Cerebellar cortex (tissue), 1 donor: ENCODE measurements around the gene KIF6.

ENCODE experiments used
- DNase-seq: peaks from one replicate; pipeline ENCODE4 v3.0.0-alpha.2; 2015; ENCODE audit warnings: low spot score

Gene KIF6

DNA sequence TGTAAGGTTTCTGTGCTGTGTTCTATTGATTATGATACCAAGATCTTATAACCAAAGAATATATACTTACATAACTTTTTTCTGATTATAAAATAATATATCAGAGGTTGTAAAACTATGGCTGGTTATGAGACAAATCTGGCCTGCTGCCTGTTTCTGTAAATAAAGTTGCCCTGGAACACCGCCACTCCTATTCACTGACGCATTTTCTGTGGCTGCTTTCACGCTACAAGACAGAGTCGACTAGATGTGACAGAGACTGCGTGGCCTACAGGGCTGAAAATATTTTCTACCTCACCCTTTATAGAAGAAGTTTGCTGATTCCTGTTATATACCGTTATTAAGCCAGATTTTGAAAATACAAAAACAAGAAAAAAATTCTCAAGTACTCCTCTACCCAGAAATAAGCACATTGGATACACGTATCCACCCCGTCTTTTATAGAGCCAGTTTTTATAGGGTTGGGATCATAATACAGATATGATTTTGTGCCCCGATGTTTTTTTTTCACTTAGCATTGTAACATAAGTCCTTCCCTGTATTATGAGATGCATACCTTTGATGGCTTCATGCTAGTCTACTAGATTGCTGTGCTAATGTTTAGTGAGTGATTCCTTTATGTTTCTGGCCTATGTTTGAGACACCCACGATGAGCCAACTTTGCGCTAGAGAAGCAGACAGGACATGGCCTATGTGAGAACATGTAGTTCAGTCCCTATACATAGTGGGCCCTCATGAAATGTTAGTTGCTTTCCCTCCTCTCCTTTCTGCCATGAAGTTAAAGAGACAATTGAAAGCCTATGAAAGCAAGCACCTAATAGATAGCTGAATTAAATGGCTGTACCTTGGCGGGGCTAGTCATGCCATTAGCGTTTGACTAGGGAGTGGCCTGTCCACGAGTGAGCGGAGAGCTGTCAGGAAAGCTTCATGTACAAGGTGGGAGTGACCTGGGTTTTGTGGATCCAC, 304.6 kb downstream of the KIF6 start:
- DNase-seq: no peak

DNA sequence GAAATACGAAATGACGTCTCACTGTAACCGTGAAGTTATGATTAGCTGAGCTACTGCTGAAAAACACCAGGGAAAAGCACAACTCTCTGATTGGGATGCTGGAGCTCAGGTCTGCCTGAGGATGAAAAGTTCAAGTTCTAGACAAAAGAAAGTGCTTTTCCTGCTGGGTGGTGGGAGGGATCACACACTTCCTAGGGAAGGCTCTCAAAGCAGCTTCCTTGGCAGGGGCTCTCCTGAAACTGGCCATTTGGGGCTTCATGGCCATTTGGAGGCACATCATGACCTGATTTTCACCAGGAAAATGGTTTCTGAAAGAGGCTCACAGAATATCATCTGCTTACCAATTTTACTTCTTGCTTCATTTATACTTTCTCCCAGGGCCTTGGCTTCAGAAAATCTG, 305.6 kb downstream of the KIF6 start:
- DNase-seq: peak; percentile 61

DNA sequence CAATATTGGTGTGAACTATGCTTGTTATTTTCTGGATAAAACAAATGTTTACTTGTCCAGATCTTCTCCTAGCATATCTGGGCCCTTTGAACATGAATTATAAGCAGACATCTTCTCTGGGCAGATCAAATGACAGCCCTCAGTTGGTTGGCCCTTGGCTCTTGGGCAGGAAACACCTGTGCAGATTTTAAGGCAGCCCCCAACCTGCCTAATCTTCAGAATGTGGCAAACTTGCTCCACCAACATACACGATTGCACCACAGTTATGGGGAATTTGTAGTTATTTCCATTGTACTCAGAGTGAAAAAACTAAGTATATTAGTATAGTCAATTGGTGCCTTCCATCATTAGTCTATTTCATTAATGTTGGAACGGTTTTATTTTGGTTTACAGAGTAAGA, 307.8 kb downstream of the KIF6 start:
- no peak for DNase-seq

DNA sequence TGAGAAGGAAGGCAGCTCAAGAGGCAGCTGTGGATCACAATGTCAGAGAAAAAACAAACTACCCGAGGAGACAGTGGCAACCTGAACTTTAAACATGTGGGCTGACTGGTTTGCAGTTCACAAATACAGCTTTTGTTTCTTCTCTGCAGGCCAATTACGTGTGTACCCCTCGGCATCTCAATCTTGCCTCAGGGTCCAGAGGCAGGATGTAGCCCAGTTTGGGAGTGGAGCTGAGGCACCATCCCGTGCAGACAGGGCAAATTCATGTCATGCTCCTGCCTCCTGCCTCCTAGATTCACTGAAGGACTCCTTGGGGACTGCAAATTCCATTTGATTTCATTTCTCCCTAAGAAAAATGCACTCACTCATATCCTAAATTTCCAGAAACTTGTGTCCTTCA, 308.5 kb downstream of the KIF6 start:
- DNase-seq: no peak

DNA sequence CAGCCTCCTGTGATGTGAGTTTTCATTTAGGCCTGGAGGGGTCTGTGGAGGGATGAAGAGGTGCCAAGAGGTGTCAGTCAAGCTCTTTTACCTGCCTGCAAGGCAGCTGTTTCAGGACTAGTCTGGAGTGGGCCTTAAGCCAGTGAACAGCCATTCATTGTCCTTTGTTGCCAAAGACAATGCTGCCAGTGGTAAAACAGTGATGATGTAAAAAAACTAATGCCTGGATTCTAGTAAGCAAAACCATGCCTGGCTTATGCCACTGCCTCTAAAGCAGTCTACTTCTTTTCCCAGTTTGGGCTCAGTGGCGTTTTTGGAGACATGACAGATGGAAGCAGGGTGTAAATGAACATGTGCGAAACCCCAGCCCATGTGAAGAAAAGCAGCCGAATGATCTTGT, 309.2 kb downstream of the KIF6 start:
- DNase-seq: no peak

DNA sequence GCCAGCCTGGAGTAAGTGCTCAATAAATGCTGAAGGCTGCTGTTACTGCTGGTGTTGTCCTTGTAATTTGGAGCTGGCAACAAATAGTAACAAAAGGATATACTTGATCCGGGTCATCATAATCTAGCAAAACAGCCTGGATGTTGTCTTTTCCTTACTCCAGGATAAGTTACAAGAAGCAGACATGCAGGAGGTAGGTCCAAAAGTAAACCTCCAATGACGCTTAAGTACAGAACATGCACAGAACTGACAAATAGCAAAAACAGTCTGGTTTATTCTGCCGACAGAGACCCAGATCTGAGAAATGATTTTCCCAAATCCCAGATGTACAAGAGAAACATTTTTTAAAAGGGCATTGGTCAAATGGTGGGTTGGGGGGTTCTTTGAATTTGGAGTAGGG, 309.7 kb downstream of the KIF6 start:
- no peak for DNase-seq

DNA sequence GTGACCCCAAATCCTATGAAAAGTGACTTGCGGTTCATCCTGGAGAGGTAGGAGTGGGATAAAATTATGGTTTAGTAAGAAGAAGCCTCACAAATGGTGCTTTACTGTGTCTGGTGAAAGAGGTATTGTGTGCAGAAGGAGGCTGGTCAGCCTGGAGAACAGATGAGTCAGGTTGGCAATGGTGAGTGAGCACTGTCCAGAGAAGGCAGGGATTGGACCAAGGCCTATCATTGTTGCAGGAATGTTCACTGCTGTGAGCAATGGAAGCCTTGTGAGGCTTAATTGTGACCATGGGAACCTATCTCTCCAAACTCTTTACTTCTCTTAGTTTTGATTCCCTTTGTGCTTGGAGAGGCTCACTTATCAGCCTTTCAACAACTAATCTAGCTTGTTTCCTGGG, 313.7 kb downstream of the KIF6 start:
- no peak for DNase-seq

DNA sequence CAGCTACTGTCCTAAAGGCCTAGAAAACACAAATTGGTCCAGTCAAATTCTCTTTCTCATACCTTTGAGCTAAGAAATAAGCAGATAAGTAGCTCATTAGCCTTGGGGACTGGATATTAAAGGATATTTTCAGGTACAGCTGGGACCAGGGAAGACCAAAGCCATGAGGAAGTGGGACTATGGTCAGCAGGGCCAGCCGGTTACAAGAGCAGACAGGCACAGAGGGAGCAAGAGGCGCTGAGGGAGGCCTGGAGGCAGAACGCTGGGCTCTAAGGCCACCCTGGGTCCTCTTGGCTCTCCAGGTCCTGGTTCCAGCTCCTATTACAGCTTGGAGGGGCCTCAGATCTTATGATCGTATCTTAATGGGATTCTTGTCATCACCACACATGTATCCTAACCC, 314.2 kb downstream of the KIF6 start:
- DNase-seq: no peak

DNA sequence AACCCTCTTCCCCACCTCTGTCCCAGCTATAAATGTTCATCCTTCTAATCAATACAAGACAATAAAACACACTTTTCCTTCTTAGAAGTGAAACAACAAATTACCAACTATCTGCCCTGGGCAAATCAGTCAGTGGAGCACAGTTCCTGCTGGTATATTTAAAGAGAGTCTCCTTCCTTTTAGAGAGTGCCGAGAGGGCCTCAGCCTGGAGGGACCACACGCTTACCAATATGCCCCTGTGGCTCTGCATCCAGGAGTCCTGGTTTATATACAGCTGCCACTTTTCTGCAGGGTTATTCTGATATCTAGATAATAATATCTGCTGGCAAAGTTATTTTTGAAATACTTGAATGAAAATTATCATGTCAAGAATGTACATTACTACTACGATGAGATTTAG, 315.3 kb downstream of the KIF6 start:
- DNase-seq: no peak

DNA sequence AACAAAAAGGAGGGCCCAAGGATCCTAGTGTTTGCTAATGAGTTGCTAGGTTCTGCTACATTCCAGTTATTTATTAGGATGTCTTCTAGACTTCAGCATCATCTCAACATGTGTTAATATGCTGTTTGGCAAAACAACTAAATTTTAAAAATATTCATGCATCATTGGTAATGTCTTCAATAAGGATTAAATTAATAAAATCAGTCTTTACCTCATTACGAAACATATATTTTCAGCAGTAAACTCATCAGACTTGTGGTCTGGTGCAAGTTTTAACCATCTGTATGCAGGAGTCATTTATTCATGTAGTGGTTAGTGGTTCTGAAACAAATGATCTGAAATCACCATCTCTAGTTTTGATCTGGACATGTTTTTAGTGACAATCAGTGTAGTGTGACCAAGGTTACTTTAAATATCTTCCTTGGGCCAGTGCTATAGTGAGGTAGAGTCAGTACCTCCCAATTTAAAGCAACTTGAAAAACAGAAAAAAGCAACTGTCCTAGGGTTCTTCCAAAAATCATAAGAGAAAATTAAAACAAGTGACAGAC, 317.7 kb downstream of the KIF6 start:
- no peak for DNase-seq

DNA sequence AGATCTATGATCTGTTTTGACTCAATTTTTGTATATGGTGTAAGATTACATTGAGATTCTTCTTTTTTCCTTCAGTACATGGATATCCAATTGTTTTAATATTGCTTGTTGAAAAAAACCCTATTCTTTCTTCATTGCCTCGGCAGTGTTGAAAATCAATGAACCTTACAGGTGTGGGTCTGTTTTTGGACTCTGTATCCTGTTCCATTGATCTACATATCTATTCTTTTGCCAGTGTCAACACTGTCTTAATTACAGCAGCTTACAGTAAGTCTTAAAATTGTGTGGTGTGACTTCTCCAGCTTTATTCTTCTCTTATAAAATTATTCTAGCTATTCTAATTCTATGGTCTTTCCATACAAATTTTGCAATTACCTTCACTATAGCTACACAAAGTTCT, 320.9 kb downstream of the KIF6 start:
- DNase-seq: no peak

DNA sequence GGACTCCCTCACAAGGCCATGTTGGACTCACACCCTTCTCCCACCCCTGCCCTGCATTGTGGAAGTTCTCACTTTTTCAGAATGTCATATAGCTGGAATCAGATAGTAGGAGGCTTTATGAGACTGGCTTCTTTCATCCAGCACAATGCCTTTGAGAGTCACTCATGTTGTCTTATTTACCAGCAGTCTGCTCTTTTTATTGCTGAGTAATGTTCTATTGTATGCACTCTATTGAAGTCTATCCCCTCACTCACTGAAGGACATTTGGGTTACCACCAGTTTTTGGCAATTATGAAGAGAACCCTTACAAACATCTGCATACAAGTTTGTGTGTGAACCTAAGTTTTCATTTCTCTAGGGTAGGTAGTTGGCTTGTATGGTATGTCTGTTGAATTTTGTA, 321.9 kb downstream of the KIF6 start:
- no peak for DNase-seq

DNA sequence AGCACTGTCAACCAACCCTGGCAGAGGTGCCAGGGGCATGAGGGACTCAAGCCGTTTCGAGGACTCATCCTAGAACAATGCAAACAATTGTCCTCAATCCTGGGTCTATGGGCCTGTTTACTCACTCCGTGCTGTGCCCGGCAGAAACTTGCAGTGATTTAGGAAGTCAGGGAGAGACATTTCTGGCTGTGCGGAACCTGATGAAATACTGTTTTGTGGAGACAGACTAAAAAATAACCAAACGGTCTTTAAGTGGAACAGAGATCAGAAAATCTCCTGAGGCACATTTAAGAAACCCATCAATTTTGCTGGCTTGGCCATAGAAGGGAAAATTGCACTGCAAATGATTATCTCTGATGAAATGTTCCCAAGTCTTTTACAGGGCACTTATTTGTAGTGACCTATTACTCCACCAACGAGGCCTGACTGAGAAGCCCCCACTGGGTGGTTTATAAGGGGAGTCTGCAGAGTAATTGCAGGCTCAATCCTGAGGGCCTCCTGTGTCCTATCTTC, 322.9 kb downstream of the KIF6 start:
- DNase-seq: no peak

DNA sequence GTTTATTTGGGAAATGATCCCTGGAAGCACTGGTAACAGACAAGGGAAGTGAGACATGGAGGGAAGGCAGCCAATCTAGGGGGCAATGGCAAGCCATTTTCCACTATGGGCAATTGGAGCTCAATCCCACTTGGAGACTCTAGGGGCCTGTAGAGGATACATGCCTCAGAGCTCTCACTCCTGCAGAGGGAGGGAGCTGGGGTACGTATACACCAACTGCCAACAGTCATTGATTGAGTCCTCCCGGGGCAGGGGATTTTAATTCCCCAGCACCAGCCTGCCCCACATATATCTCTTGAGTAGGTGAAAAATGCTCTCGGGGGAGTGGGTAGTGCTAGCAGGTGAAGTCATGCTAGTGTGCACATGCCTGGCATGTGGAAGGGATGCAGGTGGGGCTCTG, 323.8 kb downstream of the KIF6 start:
- DNase-seq: no peak

DNA sequence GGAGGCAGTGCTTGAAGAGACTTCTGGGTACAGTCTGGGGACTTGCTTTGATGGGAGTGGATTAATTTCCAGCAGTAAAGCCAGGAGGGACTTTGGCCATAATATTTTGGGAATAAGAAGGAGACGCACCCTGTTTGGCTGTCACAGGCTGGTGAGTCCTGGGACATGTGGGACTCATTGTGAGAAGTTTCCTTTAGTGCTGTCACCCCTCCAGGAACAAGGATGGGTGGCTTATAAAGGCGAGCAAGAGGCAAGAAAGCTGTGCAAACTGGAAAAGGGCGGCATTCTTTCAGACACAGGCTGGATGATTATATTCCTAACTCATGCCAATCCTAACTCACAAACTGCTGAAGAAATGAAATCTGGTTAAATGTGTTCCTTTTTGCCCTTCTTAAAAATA, 325.2 kb downstream of the KIF6 start:
- DNase-seq: no peak

DNA sequence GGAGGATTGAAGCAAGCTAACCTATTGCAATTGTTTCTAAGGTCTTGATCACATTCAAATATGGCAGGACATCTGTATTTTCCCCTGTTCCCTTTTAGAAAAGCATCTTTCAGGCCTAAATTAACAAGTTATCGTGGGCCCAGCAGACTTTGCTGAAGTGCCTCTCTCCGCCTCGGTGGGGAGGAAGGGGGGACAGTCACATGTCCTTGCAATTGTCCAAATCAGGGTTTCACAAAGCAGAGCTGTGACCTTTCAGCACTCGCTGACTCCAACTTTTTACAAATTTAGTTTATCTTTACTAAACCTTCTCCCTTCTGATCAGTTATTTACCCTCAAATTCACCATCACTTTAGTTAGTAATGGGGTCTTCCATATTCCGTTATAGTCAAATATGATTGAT, 328.4 kb downstream of the KIF6 start:
- no peak for DNase-seq

DNA sequence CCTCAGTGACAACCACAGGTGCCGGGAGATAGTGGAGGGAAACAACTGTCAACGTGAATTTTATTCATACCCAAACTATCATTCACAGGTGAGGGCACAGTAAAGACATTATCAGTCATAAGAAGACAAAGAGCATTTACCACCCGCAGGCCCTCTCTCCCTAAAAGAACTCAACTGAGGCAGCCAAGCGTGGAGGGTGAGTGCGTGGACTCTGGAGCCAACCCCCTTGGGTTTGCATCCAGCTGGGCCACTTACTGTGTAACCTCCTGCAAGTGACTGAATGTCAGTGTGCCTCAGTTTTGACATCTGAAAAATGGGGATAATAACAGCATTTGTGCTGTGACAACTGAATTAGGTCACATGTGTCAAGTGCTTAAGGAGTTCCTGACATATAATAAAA, 332.1 kb downstream of the KIF6 start:
- no peak for DNase-seq

DNA sequence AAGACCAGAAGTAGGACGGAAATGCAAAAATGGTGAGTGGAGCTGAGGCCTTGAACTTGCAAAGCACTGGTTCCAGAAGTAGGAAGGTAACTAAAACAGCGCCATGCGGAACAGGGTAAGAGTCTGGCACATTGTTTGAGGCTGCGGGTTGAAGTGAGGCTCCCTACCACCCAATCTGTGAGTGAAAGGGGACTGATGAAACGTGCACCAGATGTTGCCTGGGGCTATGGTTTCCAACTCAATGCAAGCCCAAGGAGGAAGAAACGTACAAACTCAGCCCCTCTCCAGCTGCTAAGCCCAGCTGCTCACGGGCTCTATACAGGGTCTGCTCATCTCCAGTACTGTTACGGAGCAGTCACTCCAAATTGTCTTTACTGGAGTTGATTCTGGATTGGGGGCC, 334.0 kb downstream of the KIF6 start:
- DNase-seq: no peak

DNA sequence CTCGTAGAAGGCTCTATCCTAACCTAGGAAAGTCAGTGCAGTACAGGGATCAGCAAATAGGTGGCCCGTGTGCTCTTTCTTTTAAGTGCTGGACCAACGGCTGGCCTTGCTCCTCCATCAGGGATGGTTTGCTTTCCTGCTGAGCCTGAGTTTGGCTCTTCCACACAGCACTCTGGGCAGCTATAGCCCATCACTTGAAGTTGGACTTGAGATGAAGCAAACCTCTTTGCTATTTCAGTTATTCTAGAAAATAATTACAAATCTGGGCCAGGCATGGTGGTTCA, 335.8 kb downstream of the KIF6 start:
- DNase-seq: no peak

DNA sequence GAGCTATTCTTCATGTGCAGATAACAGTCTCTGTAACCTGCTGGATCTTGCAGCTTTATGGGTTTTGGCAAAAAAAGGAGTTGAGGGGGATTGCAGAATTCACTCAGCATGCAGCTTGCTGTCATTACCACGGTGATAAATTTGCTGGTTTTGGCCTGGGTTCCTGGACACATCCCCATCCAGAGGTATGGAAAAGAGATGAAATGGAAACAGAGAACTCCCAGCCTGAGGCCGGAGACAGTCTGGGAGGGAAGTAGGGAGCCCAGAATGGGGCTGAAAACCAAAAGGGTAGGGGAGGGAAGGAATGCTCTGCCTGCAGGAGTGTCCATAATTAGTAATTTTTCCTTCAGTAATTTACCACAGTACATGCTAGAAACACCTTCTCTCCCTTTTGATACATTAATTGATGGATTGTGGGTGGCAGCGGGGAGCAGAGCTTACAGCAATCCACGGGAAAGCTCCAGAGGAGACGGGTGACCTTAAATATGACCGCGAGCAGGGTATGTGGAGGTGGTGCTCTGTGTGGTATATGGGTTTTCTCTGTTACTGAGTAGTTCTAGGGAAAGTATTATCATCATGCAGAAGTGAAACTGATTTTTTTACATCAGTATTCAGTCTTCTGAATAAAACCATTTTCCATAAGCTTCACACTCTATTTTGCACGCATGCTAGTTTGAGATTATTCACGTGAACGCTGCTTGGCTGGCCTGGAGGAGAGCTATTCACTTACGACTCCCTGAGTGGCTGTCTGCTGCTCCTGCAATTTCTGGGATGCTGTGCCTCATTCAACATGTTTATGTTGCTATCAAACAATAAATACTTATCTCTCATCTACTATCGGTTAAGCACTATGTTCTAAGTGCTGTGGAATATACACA, 336.4 kb downstream of the KIF6 start:
- DNase-seq: no peak

DNA sequence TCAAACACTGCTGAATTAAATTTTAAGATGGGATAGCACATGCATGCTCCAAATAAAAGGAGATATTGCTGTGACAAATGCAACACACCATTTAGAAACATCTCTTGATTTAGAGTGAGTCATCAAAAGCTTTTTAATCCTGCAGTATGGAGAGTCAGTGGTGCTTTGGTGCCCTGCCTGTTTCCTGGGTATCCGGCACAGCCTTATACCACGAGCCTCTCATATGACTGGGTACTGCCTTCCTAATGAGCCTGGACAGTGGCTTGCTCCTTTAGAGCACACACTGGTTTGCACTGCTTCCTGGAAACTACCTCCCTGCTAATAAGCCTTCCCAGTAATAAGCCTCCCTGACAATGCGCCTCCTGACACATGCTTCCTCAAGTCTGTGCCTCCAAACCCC, 337.4 kb downstream of the KIF6 start:
- no peak for DNase-seq

DNA sequence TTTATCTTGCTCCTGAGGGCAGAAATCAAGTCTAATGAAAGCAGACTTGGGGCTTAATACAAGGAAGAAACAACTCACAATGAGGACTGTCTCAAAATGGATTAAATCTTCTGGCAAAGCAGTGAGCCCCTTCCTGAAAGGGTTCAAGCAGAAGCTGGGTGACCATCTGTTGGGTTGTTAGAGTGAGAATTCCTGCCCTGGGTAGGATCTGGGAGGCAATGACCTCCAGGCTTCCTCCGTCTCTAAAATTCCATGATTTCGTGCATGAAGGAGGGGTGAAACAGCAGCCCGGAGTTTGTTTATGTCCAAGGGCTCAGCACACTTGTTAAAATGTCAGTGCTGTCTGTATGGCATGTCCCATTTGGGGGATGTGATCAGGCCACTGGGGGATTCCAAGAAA, 338.7 kb downstream of the KIF6 start:
- no peak for DNase-seq

DNA sequence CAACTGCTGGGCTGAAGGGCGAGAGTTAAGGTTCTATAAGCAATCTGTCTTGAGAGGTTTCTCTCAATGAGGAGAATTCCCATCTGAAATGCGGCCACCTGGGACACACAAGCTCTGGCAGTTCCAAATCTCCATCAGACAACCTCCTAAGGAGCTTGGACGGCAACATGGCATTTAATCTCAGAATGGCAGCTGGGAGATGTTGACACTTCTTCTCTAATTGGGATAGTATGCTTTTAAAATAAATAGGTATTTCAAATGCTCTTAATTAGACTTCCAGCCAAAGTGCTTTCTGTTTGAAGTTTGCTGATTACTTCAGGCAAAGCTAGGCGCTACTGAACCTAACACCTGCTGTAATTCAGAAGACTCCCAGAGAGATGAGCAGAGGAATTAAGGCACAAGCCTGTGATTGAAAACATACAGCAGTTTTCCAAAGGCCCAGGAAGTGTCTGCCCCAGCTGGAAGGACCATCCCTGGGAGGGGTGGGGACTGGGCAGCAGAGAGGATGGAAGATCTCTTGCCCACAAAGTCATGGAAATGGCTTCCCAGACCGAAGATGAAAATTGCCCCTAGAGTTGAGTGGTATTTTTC, 343.6 kb downstream of the KIF6 start:
- no peak for DNase-seq
